ENCODE measurements around the gene LCAT.
A peak's percentile ranks its signal among the peaks of the same experiment; 100 is the strongest.

LCAT gene

GRCh38 chr16:67945392-67945933 is 1.5 kb upstream of the LCAT start:
- ChIA-PET CTCF (interaction anchor here (1.5 to 2.4 kb wide), 3 partner anchors 95 to 424 kb away, joined by 3 to 7 read pairs (median 3); no protein-coding TSS in a partner anchor), POLR2A (interaction anchor here (0.7 kb wide), 1 partner anchor 299 kb away, joined by 3 read pairs; no protein-coding TSS in a partner anchor)
- H3K4me3 ChIP-seq (ENCODE audit: low read depth, low read length), result no peak overlapping the region
- DNase-seq (ENCODE audit: low read depth, low spot score), result no peak
- TF ChIP-seq, protein P1, sequence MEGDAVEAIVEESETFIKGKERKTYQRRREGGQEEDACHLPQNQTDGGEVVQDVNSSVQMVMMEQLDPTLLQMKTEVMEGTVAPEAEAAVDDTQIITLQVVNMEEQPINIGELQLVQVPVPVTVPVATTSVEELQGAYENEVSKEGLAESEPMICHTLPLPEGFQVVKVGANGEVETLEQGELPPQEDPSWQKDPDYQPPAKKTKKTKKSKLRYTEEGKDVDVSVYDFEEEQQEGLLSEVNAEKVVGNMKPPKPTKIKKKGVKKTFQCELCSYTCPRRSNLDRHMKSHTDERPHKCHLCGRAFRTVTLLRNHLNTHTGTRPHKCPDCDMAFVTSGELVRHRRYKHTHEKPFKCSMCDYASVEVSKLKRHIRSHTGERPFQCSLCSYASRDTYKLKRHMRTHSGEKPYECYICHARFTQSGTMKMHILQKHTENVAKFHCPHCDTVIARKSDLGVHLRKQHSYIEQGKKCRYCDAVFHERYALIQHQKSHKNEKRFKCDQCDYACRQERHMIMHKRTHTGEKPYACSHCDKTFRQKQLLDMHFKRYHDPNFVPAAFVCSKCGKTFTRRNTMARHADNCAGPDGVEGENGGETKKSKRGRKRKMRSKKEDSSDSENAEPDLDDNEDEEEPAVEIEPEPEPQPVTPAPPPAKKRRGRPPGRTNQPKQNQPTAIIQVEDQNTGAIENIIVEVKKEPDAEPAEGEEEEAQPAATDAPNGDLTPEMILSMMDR (IDR thresholded peaks at IDR 0.05; ENCODE audit: insufficient read depth, low read length, missing control alignments), result no peak

DNA sequence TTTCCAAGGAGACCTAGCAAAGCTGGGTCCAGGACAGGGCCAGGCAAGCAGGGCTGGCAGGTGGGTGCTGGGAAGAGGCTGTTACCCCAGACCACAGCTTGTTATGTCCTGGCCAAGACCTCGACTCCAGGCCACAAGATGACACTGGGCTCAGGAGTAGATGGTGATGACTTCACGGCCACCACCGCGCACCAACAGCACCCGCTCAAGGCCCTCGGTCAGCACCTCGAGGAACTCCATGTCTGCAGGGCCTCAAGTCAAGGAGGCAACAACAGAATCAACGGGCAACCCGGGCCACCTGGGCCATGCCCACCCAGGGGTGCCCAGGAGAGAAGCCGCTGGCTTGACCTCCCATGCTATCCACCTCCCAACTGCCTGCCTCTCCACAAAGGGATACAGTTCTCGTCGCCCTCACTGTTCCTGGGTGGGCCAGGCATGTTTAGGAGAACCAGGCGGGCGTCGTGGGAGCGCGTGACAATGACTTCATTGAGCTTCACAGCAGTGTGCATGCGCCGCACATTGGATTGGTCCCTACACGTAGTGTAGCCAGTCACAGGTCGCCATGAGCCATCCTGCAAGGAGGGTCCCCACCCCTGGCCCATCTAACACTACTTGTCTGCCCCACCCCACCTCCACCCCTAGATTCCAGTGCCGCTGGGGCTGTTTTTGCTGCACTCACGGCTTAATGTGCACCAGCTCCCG is 921 bp upstream of the LCAT start:
- no peak for DNase-seq (ENCODE audit: low read depth, low spot score)
- no peak overlapping the region for H3K4me3 ChIP-seq (ENCODE audit: low read depth, low read length)
- TF ChIP-seq, protein P1 (IDR thresholded peaks at IDR 0.05; ENCODE audit: insufficient read depth, low read length, missing control alignments), result no peak
- ChIA-PET CTCF (interaction anchor here (1.0 to 2.4 kb wide), 4 partner anchors 19 to 424 kb away, joined by 3 to 7 read pairs (median 4); no protein-coding TSS in a partner anchor), POLR2A (interaction anchor here (0.7 kb wide), 1 partner anchor 300 kb away, joined by 3 read pairs; no protein-coding TSS in a partner anchor)

DNA sequence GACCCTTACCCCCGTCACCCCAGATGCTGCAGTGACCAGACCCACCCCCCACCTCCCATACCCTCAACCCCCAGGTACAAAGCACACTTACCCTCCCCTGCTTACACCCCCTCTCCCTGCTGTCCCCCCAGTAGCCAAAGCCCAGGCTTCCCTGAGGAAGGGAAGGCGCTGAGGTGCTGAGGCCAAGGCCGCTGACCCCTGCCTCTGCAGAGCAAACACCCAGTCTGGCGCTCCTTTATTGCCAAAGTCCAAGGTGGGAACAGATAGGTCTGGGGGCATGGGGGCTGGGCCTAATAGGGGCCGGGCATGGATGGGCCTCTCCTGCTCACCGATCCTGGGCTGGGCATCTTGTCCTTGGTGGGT is 683 bp downstream of the LCAT start:
- POLR2A ChIA-PET, result interaction anchor here (0.6 kb wide), 1 partner anchor 170 kb away, joined by 3 read pairs; no protein-coding TSS in a partner anchor
- CTCF ChIA-PET, result interaction anchor here (1.3 to 4.3 kb wide), 6 partner anchors 10 to 127 kb away, joined by 3 to 34 read pairs (median 12); partner anchors contain the start of gene NRN1L
- H3K4me3 ChIP-seq (ENCODE audit: low read depth, low read length), result no peak overlapping the region
- TF ChIP-seq, protein P1 (IDR thresholded peaks at IDR 0.05; ENCODE audit: insufficient read depth, low read length, missing control alignments), result no peak
- DNase-seq (ENCODE audit: low read depth, low spot score), result no peak

DNA sequence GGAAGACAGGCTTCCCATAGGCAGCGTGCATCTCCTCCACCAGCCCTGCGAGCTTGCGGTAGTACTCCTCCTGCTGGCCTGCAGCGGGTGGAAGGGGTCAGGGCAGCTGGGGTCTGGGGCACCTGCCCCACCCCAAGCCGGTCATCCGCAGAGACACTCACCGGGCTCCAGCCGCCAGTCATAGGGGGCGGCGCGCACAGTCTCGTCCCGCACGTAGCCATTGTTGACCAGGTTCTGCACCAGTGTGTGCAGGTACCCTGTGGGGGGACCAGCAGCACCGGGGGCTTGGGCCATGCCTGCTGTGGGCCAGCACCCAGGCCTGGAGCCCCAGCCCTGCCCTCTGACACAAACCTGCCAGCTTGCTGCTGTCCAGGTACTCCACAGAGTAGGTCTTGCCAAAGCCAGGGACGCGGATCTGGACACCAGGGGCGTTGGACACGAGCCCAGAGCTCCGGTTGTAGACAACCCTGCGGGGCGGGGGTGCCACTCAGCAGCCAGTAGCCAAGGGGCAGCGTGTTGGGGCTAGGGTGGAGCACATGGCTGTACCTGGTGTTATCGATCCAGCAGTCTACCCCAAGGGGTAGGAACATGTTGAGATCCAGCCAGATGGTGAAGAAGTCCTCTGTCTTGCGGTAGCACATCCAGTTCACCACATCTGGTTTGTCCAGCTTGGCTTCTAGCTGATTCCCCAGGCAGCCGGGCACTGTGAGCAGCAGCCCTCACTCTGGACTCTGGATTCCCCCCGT is 1.2 kb downstream of the LCAT start:
- TF ChIP-seq, protein P1 (IDR thresholded peaks at IDR 0.05; ENCODE audit: insufficient read depth, low read length, missing control alignments), result no peak
- CTCF ChIA-PET, result interaction anchor here (0.7 to 4.3 kb wide), 15 partner anchors 10 to 422 kb away, joined by 3 to 34 read pairs (median 4); partner anchors contain the start of gene NRN1L
- H3K4me3 ChIP-seq (ENCODE audit: low read depth, low read length), result no peak overlapping the region
- DNase-seq (ENCODE audit: low read depth, low spot score), result no peak
- POLR2A ChIA-PET, result interaction anchor here (0.6 kb wide), 1 partner anchor 171 kb away, joined by 3 read pairs; no protein-coding TSS in a partner anchor

DNA sequence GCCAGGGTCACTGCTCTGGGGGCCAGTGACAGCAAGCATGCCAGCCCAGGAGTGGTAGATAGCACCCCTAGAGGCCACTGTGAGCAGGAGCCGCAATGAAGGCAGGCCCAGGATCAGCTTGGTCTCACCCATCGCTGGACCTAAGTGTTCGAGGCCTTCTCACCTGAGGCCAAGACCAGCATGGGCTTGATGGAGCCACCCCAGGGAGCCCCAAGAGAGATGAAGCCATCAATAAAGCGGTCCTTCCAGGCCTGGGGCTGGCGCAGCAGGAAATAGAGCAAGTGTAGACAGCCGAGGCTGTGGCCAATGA is 1.8 kb downstream of the LCAT start:
- no peak overlapping the region for H3K4me3 ChIP-seq (ENCODE audit: low read depth, low read length)
- ChIA-PET POLR2A (no interaction called here), CTCF (interaction anchor here (0.7 to 4.3 kb wide), 17 partner anchors 9 to 422 kb away, joined by 3 to 34 read pairs (median 4); partner anchors contain the start of gene NRN1L)
- no peak for DNase-seq (ENCODE audit: low read depth, low spot score)
- TF ChIP-seq, protein P1 (IDR thresholded peaks at IDR 0.05; ENCODE audit: insufficient read depth, low read length, missing control alignments), result peak; percentile 73
